CD4-positive, alpha-beta T cell treated with Interleukin-2 at 100 ng/mL for 4 hours (primary cell): ENCODE data around the gene FRZB.

Experiments
- DNase-seq: peaks from one replicate; pipeline ENCODE4 v3.0.0-alpha.2; 2020; ENCODE audit warnings: low spot score

The FRZB gene

GRCh38 chr2:182845794-182846417 is 20.5 kb downstream of the FRZB start:
- no peak for DNase-seq

- DNase-seq = no peak
These were observed 30.0 kb downstream of the FRZB start for GRCh38 chr2:182836451-182836850.

GRCh38 chr2:182834293-182834692 is 32.1 kb downstream of the FRZB start:
- no peak for DNase-seq

- DNase-seq = no peak
These were observed 33.2 kb downstream of the FRZB start for GRCh38 chr2:182833084-182833854.

GRCh38 chr2:182831921-182832320 is 34.5 kb downstream of the FRZB start:
- no peak for DNase-seq

- DNase-seq = no peak
These were observed 35.3 kb downstream of the FRZB start for GRCh38 chr2:182831101-182831500.

- no peak for DNase-seq
These were observed 39.1 kb downstream of the FRZB start for GRCh38 chr2:182827182-182827879.

GRCh38 chr2:182826496-182826895 is 39.9 kb downstream of the FRZB start:
- DNase-seq = no peak

GRCh38 chr2:182826064-182826463 is 40.4 kb downstream of the FRZB start:
- no peak for DNase-seq

GRCh38 chr2:182824767-182825158 is 41.7 kb downstream of the FRZB start:
- no peak for DNase-seq

- DNase-seq = no peak
These were observed 42.2 kb downstream of the FRZB start for GRCh38 chr2:182824056-182824766.

GRCh38 chr2:182822733-182823132 is 43.7 kb downstream of the FRZB start:
- DNase-seq = no peak

GRCh38 chr2:182821182-182821581 is 45.3 kb downstream of the FRZB start:
- no peak for DNase-seq

- DNase-seq = no peak
These were observed 47.0 kb downstream of the FRZB start for GRCh38 chr2:182819412-182819811.

- DNase-seq = no peak
These were observed 47.5 kb downstream of the FRZB start for GRCh38 chr2:182818925-182819324.

GRCh38 chr2:182818501-182818900 is 47.9 kb downstream of the FRZB start:
- no peak for DNase-seq

GRCh38 chr2:182817558-182817957 is 48.9 kb downstream of the FRZB start:
- no peak for DNase-seq

GRCh38 chr2:182816866-182817265 is 49.6 kb downstream of the FRZB start:
- no peak for DNase-seq

- DNase-seq = no peak
These were observed 51.6 kb downstream of the FRZB start for GRCh38 chr2:182814804-182815203.

GRCh38 chr2:182814380-182814779 is 52.1 kb downstream of the FRZB start:
- no peak for DNase-seq

- no peak for DNase-seq
These were observed 56.4 kb downstream of the FRZB start for GRCh38 chr2:182810087-182810486.

- no peak for DNase-seq
These were observed 59.1 kb downstream of the FRZB start for GRCh38 chr2:182807319-182807718.

- DNase-seq = no peak
These were observed 62.3 kb downstream of the FRZB start for GRCh38 chr2:182804128-182804527.
